Activated T-helper 1 cell treated with anti-CD3 and anti-CD28 coated beads, Interleukin-12 subunit alpha, Interleukin-12 subunit beta, Interleukin-2, Interleukin-4 antibody, amounts not matched to agents 30 ng/mL and 10 ng/mL and 1 ng/mL, durations not matched to agents 14 hours and 24 hours and 36 hours (primary cell): ENCODE measurements around the gene CHCHD6. TPM values are rescaled to one million over a fixed set of nuclear protein-coding genes. Genes with fewer than 3 reads are reported as not detected.

Experiments used
- DNase-seq: peaks from one replicate; pipeline ENCODE4 v3.0.0; 2021; ENCODE audit warnings: low spot score
- H3K27ac Mint-ChIP-seq: one replicate; pipeline ENCODE4 v1.8.0; 2021; ENCODE audit warnings: mild to moderate bottlenecking, mixed read lengths
- H3K27me3 Mint-ChIP-seq: one replicate; pipeline ENCODE4 v1.8.0; 2022; ENCODE audit warnings: mild to moderate bottlenecking, moderate library complexity, mixed read lengths; ENCODE audit not compliant: insufficient read depth
- H3K36me3 Mint-ChIP-seq: one replicate; pipeline ENCODE4 v1.8.0; 2021; ENCODE audit warnings: low read depth, mixed read lengths
- H3K4me1 Mint-ChIP-seq: one replicate; pipeline ENCODE4 v1.8.0; 2021; ENCODE audit warnings: low read depth, mixed read lengths
- H3K4me3 Mint-ChIP-seq: one replicate; pipeline ENCODE4 v1.8.0; 2021; ENCODE audit warnings: mild to moderate bottlenecking, moderate library complexity, mixed read lengths
- H3K9me3 Mint-ChIP-seq: one replicate; pipeline ENCODE4 v1.8.0; 2021; ENCODE audit warnings: mixed read lengths
- intact Hi-C: fragments of 100-400 bp; cut with micrococcal nuclease; formaldehyde crosslinking; loops from one replicate; pipeline ENCODE4 v1.15.1; 2024
- total RNA-seq: library from RNA; stranded (reverse); gene quantifications from 2 replicates; pipeline ENCODE4 v1.2.3, GENCODE V29; 2022

The CHCHD6 gene
- total RNA-seq, 1 donor from 2014 or later = 17.5 TPM

DNA sequence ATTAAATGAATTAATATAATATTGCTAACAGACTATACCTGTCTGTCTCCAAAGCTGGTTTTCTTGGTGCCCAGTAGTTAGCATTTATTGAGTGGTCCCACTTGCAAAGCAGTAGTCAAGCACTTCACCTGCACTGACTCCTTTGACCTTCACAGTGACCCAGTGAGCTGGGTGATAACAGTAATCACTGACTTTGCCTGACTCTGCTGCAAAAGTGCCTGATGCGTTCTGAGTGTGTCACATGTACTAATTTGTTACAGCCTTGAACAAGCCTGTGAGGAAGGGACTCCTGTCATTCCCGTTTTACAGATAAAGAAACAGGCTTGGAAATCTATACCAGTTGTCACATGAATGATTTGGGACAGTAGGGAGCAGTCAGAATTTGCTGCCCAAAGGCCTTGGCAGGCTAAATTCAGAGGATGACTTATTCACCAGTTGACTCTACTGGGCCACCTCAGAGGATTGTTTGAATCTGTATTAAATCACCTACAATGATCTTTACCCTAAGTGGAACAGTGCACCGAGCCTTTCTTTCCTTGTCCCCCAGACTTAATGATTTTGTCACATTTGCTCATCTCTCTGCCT is 162.2 kb downstream of the CHCHD6 start:
- Mint-ChIP-seq H3K27ac (no peak overlapping the region), H3K4me1 (no peaks in the 10 kb centered on the region), H3K36me3 (peaks cover 5% of the 10 kb centered on the region), H3K27me3 (no peaks in the 10 kb centered on the region), H3K9me3 (peaks cover 9% of the 10 kb centered on the region), H3K4me3 (no peak overlapping the region)
- intact Hi-C loops = no loop called here
- no peak for DNase-seq

DNA sequence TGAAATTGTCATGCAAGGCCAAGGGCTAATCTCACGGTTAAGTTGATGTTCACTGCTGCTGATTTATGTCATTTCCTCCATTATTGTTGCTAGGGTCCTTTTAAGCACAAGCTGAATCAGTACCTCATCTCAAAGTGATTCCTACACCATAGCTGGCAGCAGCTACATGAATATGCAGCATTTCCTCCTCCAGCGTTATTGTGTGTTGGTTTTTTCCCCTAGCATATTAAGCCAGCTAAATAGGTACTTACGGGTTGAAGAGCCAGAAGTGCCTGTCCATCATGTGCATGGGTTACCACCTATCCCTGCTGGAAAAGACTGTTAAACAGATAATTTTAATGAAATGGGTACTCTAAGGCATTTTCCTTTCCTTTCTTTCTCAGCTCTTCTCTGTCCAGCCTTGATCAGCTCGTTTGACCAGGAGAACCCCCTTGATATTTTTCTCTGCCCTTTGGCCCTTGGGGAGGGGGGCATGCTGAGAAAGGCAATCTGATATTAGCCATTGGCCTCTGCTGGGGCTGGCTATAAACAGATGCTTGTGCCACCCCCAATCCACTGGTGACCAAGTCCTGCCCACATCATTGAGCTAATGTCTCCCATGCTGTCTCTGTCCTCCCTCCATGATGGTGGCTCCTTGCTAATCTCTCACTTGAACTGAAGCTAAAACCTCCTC is 163.3 kb downstream of the CHCHD6 start:
- Mint-ChIP-seq H3K4me1 (no peaks in the 10 kb centered on the region), H3K27me3 (no peaks in the 10 kb centered on the region)
- intact Hi-C loops = no loop called here

DNA sequence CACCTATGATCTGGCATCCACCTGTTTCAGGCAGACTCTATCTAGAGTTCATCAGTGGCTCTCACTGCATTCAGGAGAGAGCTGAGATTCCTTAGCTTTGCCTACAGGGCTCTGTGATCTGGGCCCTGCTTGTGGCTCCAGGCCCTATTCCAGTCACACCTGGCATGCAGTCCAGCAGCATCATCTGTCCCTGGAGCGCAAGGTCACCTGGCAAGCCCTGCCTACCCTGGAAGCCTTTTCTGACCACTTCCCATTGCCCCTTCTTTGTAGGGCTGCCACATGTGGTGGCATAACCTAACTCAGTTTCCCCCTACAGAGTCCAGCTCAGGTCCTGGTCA is 163.8 kb downstream of the CHCHD6 start:
- DNase-seq = no peak
- intact Hi-C loops = no loop called here
- H3K4me3 Mint-ChIP-seq = no peak overlapping the region
- H3K9me3 Mint-ChIP-seq = peaks cover 9% of the 10 kb centered on the region
- H3K27me3 Mint-ChIP-seq = no peaks in the 10 kb centered on the region
- no peaks in the 10 kb centered on the region for H3K4me1 Mint-ChIP-seq
- H3K36me3 Mint-ChIP-seq = peaks cover 5% of the 10 kb centered on the region
- H3K27ac Mint-ChIP-seq = no peak overlapping the region

More for the DNA sequence above, 163.3 kb downstream of the CHCHD6 start:
- DNase-seq = no peak
- Mint-ChIP-seq H3K4me3 (no peak overlapping the region), H3K9me3 (peaks cover 9% of the 10 kb centered on the region), H3K27ac (no peak overlapping the region), H3K36me3 (peaks cover 5% of the 10 kb centered on the region)

DNA sequence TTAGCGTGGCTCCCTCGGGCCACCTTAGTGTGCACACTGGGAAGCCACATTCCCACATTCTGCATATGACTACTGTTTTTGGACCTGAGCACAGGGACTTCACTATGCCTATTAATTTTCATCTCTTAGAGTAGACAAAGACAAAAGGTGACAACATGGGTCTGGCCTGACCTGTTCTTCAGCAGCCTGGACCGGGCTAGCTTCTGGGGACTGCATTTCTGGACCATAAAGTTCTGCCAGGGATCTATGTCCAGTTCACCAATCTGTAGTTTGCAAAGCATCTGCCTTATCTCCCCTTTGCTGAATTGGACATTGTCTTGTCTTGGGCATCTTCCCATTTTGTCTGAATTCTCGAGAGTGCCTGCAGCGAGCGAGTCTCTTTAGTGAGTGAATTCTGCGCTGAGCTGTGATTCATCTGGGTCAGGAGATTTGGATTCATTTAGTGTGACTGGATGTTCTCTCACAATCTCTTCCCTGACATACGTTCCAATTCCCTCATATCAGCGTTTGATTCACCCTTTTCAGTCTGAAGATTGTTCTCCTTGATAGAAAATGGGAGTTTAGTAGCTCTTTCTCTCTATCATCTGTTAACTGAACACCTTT is 166.7 kb downstream of the CHCHD6 start:
- Mint-ChIP-seq H3K4me3 (no peak overlapping the region), H3K4me1 (no peaks in the 10 kb centered on the region), H3K36me3 (no peaks in the 10 kb centered on the region), H3K27me3 (no peaks in the 10 kb centered on the region), H3K27ac (no peak overlapping the region), H3K9me3 (peaks cover 2% of the 10 kb centered on the region)
- DNase-seq = no peak
- intact Hi-C loops = no loop called here

DNA sequence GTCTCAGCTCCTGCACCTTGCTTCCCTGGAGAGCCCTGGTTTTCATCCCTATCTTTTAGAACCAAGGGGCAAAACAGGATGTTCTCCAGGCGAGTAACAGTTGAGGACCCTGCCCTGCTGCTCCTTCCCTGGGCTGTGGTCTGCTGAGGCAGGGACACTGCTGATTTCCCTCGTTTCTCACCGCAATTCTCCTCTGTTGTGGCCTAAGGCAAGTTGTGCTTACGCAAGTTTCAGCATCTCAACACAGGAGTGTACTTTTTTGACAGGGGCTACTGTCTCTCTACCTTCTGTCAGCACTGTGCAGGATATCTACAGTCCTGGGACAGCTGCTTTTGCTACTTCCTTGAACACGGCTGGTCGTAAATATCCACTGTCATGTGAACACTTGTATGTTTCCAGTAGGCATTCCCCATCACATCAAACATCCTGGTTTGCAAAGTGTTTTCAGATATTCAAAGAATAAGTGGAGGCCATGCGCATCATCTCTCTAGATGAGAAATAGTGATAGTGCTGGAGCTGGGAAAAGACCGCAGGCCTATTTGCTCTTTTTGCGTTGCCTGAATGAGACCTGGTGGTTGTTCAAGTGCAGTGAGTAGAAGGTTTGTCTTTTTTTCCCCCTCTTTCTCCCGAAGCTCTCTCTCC is 168.8 kb downstream of the CHCHD6 start:
- Mint-ChIP-seq H3K4me1 (no peaks in the 10 kb centered on the region), H3K36me3 (no peaks in the 10 kb centered on the region), H3K9me3 (no peaks in the 10 kb centered on the region), H3K27ac (no peak overlapping the region), H3K4me3 (no peak overlapping the region), H3K27me3 (no peaks in the 10 kb centered on the region)
- intact Hi-C loops = no loop called here
- no peak for DNase-seq

DNA sequence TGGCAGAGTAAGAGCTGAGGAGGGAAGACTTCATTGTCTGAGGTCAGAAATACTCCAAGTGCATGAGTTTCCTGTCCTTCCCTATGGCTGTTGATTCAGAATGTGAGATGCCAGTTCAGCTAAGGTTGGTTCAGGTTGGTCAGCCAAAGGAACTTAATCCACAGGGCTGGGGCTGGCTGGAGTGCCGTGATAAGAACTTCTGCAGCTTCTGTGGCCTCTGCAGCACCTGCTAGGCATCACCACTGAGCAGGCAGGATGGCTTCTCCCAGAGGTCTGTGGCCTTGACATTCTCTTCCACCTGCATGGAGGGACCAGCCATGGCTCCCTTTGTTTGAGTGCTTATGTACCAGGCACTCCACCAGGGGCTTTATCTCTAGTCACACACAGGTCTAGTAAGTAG is 169.4 kb downstream of the CHCHD6 start:
- H3K4me3 Mint-ChIP-seq = no peak overlapping the region
- no peak overlapping the region for H3K27ac Mint-ChIP-seq
- DNase-seq = no peak
- intact Hi-C loops = no loop called here
- H3K4me1 Mint-ChIP-seq = no peaks in the 10 kb centered on the region
- no peaks in the 10 kb centered on the region for H3K36me3 Mint-ChIP-seq
- no peaks in the 10 kb centered on the region for H3K9me3 Mint-ChIP-seq
- H3K27me3 Mint-ChIP-seq = no peaks in the 10 kb centered on the region

DNA sequence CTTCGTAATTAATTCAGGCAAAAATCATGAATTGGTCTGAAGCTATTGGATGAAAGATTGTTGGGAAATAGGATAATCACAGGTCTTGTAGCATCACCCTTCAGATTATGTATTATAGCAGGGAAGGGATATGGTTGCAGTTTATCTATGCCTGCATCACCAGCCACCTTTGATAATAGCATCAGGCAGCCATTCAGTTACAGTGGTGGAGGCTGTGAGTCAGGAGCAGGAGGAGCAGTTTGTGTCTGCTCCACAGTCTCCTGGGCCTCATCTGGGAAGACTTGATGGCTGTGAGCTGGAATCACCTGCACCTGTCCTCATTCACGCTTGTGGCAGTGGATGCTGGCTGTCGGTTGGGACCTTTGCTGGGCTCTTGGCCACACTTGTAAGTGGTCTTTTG is 174.6 kb downstream of the CHCHD6 start:
- intact Hi-C loops = no loop called here
- Mint-ChIP-seq H3K27me3 (no peaks in the 10 kb centered on the region), H3K4me3 (no peak overlapping the region), H3K36me3 (no peaks in the 10 kb centered on the region), H3K27ac (no peak overlapping the region), H3K4me1 (no peaks in the 10 kb centered on the region), H3K9me3 (no peaks in the 10 kb centered on the region)
- DNase-seq = no peak

DNA sequence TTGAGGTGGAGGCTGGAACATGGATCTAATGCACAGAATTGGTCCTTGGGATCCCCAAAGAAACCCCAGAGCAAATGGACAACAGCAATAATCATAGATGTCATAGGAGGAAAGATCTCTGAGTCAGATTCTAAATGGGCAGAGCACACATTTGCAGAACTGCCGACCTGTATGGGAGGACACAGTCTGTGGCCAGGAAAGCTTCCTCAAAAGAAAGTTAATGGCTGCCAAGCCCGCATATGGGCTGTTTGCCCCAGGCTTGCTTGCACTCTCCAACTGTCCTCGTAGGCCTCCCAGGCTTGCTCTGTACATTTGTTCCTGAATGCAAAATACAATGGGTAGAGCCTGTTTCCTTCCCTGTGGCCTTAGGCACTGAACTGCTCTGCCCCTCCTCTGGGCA is 176.9 kb downstream of the CHCHD6 start:
- no peak overlapping the region for H3K4me3 Mint-ChIP-seq
- H3K36me3 Mint-ChIP-seq = no peaks in the 10 kb centered on the region
- intact Hi-C loops = no loop called here
- no peaks in the 10 kb centered on the region for H3K9me3 Mint-ChIP-seq
- H3K4me1 Mint-ChIP-seq = no peaks in the 10 kb centered on the region
- DNase-seq = no peak
- no peak overlapping the region for H3K27ac Mint-ChIP-seq
- no peaks in the 10 kb centered on the region for H3K27me3 Mint-ChIP-seq

DNA sequence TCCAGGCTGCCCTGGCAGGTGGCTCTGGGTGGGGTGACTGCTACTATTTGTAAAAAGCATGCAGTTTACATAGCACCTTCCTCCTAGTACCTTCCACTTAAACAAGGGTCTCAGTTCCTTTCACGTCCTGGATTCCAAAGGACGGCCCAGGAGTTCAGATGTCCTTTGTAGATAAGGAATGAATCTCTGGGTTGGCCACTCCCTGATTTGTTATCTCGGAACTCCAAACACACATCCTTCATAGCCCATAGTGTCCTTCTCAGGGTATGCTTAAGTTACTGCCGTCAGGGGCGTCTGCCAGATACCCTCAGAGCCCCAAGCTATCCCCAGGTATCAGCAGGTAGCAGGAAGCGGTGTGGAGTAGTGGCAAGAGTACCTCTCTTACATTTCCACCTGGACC is 177.8 kb downstream of the CHCHD6 start:
- H3K4me3 Mint-ChIP-seq = no peak overlapping the region
- H3K27me3 Mint-ChIP-seq = no peaks in the 10 kb centered on the region
- H3K27ac Mint-ChIP-seq = no peak overlapping the region
- H3K36me3 Mint-ChIP-seq = no peaks in the 10 kb centered on the region
- no peaks in the 10 kb centered on the region for H3K9me3 Mint-ChIP-seq
- DNase-seq = no peak
- intact Hi-C loops = no loop called here
- H3K4me1 Mint-ChIP-seq = no peaks in the 10 kb centered on the region

DNA sequence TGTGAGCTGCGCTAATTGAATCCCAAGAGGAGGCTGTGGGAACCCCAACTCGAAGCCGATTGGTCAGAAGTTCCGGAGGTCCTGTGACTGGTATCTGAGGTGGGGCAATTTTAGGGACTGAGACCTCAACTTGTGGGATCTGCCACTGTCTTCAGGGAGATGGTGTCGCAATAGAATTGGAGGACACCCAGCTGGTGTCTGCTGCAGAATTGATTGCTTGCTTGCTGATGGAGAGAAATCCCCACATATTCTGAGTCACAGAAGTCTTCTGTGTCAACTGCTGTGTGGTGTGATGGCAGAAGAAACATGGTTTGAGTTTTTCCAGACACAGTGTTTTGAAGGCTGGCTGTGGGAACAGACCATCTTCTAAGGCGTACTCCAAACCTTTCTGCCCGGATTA is 179.2 kb downstream of the CHCHD6 start:
- Mint-ChIP-seq H3K4me1 (peaks cover 2% of the 10 kb centered on the region), H3K9me3 (no peaks in the 10 kb centered on the region), H3K27me3 (no peaks in the 10 kb centered on the region), H3K4me3 (no peak overlapping the region), H3K36me3 (no peaks in the 10 kb centered on the region), H3K27ac (no peak overlapping the region)
- intact Hi-C loops = no loop called here
- no peak for DNase-seq

DNA sequence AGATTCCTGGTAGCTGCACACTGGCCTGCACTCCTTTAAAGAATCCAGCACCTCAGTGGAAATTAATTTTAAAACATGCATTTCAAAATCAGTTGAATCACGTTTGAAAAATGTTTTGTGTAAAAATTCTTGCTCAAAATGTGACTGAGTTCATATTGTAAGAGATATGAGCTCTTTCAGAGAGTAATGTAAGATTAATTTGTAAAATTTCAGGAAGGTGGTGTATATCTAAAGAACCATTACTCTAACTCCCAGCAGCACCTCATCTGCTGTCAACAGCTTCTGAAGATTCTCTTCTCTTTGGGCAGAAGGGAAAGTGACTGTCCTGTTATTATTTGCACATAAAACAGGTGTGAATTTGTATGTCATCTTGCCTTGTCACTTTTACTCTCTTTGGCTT is 181.4 kb downstream of the CHCHD6 start:
- Mint-ChIP-seq H3K36me3 (no peaks in the 10 kb centered on the region), H3K27ac (no peak overlapping the region), H3K4me3 (no peak overlapping the region), H3K9me3 (no peaks in the 10 kb centered on the region), H3K4me1 (peaks cover 5% of the 10 kb centered on the region), H3K27me3 (no peaks in the 10 kb centered on the region)
- no peak for DNase-seq
- intact Hi-C loops = no loop called here

DNA sequence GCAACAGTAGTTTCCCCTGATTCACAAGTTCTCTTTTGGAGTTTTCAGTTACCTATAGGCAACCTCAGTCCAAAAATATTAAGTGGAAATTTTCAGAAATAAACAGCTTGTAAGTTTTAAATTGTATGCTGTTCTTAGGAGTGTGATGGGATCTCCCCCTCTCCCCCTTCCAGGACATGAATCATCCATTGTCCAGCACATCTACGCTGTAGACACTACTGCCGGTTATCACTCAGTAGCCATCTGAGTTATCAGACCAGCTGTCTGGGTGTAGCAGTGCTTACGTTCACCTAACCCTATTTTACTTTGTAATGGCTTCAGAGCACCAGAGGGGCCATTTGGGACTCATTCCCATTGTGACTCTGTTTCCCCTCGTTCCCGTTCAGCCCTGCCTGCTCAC is 182.2 kb downstream of the CHCHD6 start:
- H3K27ac Mint-ChIP-seq = no peak overlapping the region
- H3K36me3 Mint-ChIP-seq = no peaks in the 10 kb centered on the region
- H3K4me3 Mint-ChIP-seq = no peak overlapping the region
- intact Hi-C loops = no loop called here
- no peaks in the 10 kb centered on the region for H3K27me3 Mint-ChIP-seq
- no peak for DNase-seq
- H3K9me3 Mint-ChIP-seq = no peaks in the 10 kb centered on the region
- H3K4me1 Mint-ChIP-seq = peaks cover 5% of the 10 kb centered on the region

DNA sequence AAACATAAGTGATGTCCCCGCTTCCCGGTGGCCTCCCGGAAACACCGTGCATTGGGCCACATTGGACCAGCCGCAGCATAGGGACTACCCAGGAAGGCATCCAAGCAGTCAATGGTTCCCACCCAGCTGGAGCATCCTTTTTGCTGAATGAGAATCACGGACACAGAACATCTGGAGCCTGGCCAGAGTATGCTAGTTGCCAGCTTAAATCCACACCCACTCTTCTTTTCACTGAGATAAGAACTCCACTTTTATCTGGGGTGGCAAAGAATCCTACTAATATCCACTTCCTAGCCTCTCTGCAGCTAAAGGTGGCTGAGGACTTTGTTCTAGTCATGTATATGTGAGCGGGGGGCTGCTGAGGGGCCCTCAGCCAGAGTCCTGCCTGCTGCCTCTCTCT is 183.6 kb downstream of the CHCHD6 start:
- H3K9me3 Mint-ChIP-seq = no peaks in the 10 kb centered on the region
- peaks cover 5% of the 10 kb centered on the region for H3K4me1 Mint-ChIP-seq
- H3K27me3 Mint-ChIP-seq = no peaks in the 10 kb centered on the region
- intact Hi-C loops = no loop called here
- DNase-seq = no peak
- no peaks in the 10 kb centered on the region for H3K36me3 Mint-ChIP-seq
- H3K4me3 Mint-ChIP-seq = no peak overlapping the region
- H3K27ac Mint-ChIP-seq = no peak overlapping the region
